B cell (primary cell): ENCODE results near the gene ADAMTS8. TPM values are rescaled to one million over a fixed set of nuclear protein-coding genes. Genes with fewer than 3 reads are reported as not detected.

Experiments
- ATAC-seq: fragments of 200-7000 bp; cut with Tn5 transposase; one replicate; pipeline ENCODE4 v1.10.0; 2021; ENCODE audit warnings: low read depth, mild to moderate bottlenecking, moderate number of reproducible peaks, moderate library complexity
- CTCF ChIA-PET: fragments of 350-600 bp; sonication (Branson Sonifier 250); formaldehyde crosslinking; loops from one replicate; lab custom pipeline; 2021; ENCODE audit warnings: antibody characterized with exemption, inconsistent platforms; lab: Charles Lee
- POLR2A ChIA-PET: fragments of 350-600 bp; sonication (Branson Sonifier 250); formaldehyde crosslinking; loops from one replicate; lab custom pipeline; 2021; ENCODE audit warnings: antibody characterized with exemption; lab: Charles Lee
- DNase-seq: peaks from one replicate; pipeline ENCODE4 v3.0.0; 2013
- H2AFZ ChIP-seq: 2 replicates; pipeline ENCODE4 v1.6.1; 2012; ENCODE audit warnings: mild to moderate bottlenecking, low read depth, low read length; ENCODE audit not compliant: insufficient read depth, poor library complexity, severe bottlenecking
- H3K27ac ChIP-seq, 2 donors: 1 replicate in 1 of 2; 2 replicates in 1 of 2; pipeline ENCODE4 v1.5.1; 2012 to 2013; ENCODE audit warnings: low read length in 2 of 2, mild to moderate bottlenecking in 2 of 2, moderate library complexity in 1 of 2
- H3K27me3 ChIP-seq, 4 experiments: fragments of 200-600 bp in 1 of 4; sonication (generic) in 1 of 4; replicated peaks in 1 of 4; 1 replicate in 2 of 4; 2 replicates in 2 of 4; pipeline versions ENCODE4 v1.6.1 to v1.7.0; 2013 to 2016; ENCODE audit warnings: low read length in 3 of 4, mild to moderate bottlenecking in 2 of 4, mixed read lengths in 1 of 4, moderate library complexity in 1 of 4; ENCODE audit not compliant: insufficient read depth in 4 of 4, control insufficient read depth in 3 of 4; ENCODE audit errors: control extremely low read depth in 1 of 4
- H3K36me3 ChIP-seq, 2 experiments: replicated peaks in 1 of 2; 1 replicate in 1 of 2; 2 replicates in 1 of 2; pipeline versions ENCODE4 v1.6.1 to v1.7.1; 2013; ENCODE audit warnings: low read length in 1 of 2; ENCODE audit not compliant: insufficient read depth in 2 of 2, control insufficient read depth in 1 of 2; ENCODE audit errors: control extremely low read depth in 1 of 2, extremely low read depth in 1 of 2
- H3K4me1 ChIP-seq, 2 donors: fragments of 200-600 bp in 1 of 2; sonication (generic) in 1 of 2; 1 replicate in 1 of 2; 2 replicates in 1 of 2; pipeline versions ENCODE4 v1.5.1 to v1.6.1; 2013 to 2017; ENCODE audit warnings: low read length in 2 of 2; ENCODE audit not compliant: control insufficient read depth in 2 of 2, insufficient read depth in 2 of 2
- H3K4me2 ChIP-seq: replicated peaks from 2 replicates; pipeline ENCODE3; 2012; ENCODE audit warnings: mild to moderate bottlenecking, low read depth, low read length; ENCODE audit not compliant: poor library complexity, severe bottlenecking
- H3K4me3 ChIP-seq, 5 experiments: fragments of 200-600 bp in 1 of 5; sonication (generic) in 1 of 5; 1 replicate in 3 of 5; 2 replicates in 2 of 5; pipeline versions ENCODE4 v1.5.1 to v1.7.0; 2011 to 2016; ENCODE audit warnings: low read length in 4 of 5, mild to moderate bottlenecking in 4 of 5, low read depth in 2 of 5, control low read depth in 1 of 5, moderate library complexity in 1 of 5; ENCODE audit not compliant: insufficient read depth in 1 of 5; ENCODE audit errors: control extremely low read depth in 1 of 5, extremely low read depth in 1 of 5
- H3K79me2 ChIP-seq: fragments of 200-600 bp; sonication (generic); one replicate; pipeline ENCODE4 v1.6.0; 2016; ENCODE audit warnings: low read length; ENCODE audit not compliant: control insufficient read depth, insufficient read depth
- H3K9ac ChIP-seq: fragments of 200-600 bp; sonication (generic); 2 replicates; pipeline ENCODE4 v1.6.1; 2017; ENCODE audit warnings: mild to moderate bottlenecking, low read length, moderate library complexity
- H3K9me3 ChIP-seq, 3 donors: one replicate each; pipeline versions ENCODE4 v1.6.1 to v1.7.1; 2013; ENCODE audit warnings: low read length in 2 of 3; ENCODE audit not compliant: control insufficient read depth in 2 of 3, insufficient read depth in 1 of 3; ENCODE audit errors: control extremely low read depth in 1 of 3
- H4K20me1 ChIP-seq: 2 replicates; pipeline ENCODE4 v1.6.0; 2012; ENCODE audit warnings: mild to moderate bottlenecking, low read length; ENCODE audit not compliant: insufficient read depth, control insufficient read depth, poor library complexity, severe bottlenecking
- H3K27ac Mint-ChIP-seq: one replicate; pipeline ENCODE4 v1.8.0; 2021; ENCODE audit warnings: mixed read lengths
- H3K27me3 Mint-ChIP-seq: one replicate; pipeline ENCODE4 v1.8.0; 2021; ENCODE audit warnings: mixed read lengths
- H3K4me1 Mint-ChIP-seq: one replicate; pipeline ENCODE4 v1.8.0; 2021; ENCODE audit warnings: mixed read lengths
- H3K4me3 Mint-ChIP-seq: one replicate; pipeline ENCODE4 v1.8.0; 2021; ENCODE audit warnings: mixed read lengths
- H3K9me3 Mint-ChIP-seq: one replicate; pipeline ENCODE4 v1.8.0; 2022; ENCODE audit warnings: mixed read lengths; ENCODE audit not compliant: insufficient read depth
- EZH2 ChIP-seq: IDR thresholded peaks from 2 replicates; pipeline ENCODE4 v1.6.1; 2012; ENCODE audit warnings: borderline replicate concordance, low read depth, mild to moderate bottlenecking, moderate library complexity, low read length; ENCODE audit not compliant: insufficient read depth, poor library complexity, severe bottlenecking
- WGBS: methylation state at CpG from one replicate; pipeline ENCODE4 v1.1.5; 2013; ENCODE audit warnings: missing lambda C conversion rate; ENCODE audit not compliant: insufficient coverage; 5-methylcytosine and 5-hydroxymethylcytosine counted together
- intact Hi-C: fragments of 100-400 bp; cut with micrococcal nuclease; formaldehyde crosslinking; loops from one replicate; pipeline ENCODE4 v1.10.0; 2022
- polyA plus RNA-seq: library from polyadenylated mRNA; depleted of rRNA; stranded (reverse); fragments of >200 nt; gene quantifications from 2 replicates; pipeline ENCODE4 v1.2.3, GENCODE V29; 2012
- total RNA-seq, 2 donors: library from RNA; stranded (reverse); fragments of 120-200 nt in 1 of 2; gene quantifications; 1 replicate in 1 of 2; 2 replicates in 1 of 2; pipeline versions ENCODE4 v1.2.3 to v1.2.4, GENCODE V29; 2013 to 2022
- TF ChIP-seq, protein P1 (sequence below): fragments of 200-600 bp; IDR thresholded peaks from one replicate; pipeline ENCODE4 v1.8.0; 2022; ENCODE audit warnings: antibody characterized with exemption, mild to moderate bottlenecking

ADAMTS8 gene
- total and polyA plus RNA-seq, 2 donors (not counting 1 experiment from before 2014, with no cell fraction given), result not detected

GRCh38 chr11:130413405-130414106, 14.9 kb downstream of the ADAMTS8 start:
- Mint-ChIP-seq H3K27me3 (peaks cover 28% of the 10 kb centered on the region), H3K9me3 (no peaks in the 10 kb centered on the region), H3K27ac (no peak overlapping the region), H3K4me1 (no peaks in the 10 kb centered on the region), H3K4me3 (no peak overlapping the region)
- 86% methylated on average over 13 of the region's 16 CpGs for WGBS
- H3K9me3 ChIP-seq, result no peaks in the 10 kb centered on the region
- DNase-seq (no peak), ATAC-seq (no peak)
- H2AFZ ChIP-seq, result no peak overlapping the region
- intact Hi-C loops, result no loop called here
- TF ChIP-seq EZH2, result no peak
- TF ChIP-seq, protein P1, sequence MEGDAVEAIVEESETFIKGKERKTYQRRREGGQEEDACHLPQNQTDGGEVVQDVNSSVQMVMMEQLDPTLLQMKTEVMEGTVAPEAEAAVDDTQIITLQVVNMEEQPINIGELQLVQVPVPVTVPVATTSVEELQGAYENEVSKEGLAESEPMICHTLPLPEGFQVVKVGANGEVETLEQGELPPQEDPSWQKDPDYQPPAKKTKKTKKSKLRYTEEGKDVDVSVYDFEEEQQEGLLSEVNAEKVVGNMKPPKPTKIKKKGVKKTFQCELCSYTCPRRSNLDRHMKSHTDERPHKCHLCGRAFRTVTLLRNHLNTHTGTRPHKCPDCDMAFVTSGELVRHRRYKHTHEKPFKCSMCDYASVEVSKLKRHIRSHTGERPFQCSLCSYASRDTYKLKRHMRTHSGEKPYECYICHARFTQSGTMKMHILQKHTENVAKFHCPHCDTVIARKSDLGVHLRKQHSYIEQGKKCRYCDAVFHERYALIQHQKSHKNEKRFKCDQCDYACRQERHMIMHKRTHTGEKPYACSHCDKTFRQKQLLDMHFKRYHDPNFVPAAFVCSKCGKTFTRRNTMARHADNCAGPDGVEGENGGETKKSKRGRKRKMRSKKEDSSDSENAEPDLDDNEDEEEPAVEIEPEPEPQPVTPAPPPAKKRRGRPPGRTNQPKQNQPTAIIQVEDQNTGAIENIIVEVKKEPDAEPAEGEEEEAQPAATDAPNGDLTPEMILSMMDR, result no peak
- H4K20me1 ChIP-seq, result no peaks in the 10 kb centered on the region
- H3K4me1 ChIP-seq, result no peaks in the 10 kb centered on the region
- no peak overlapping the region for H3K4me3 ChIP-seq
- H3K79me2 ChIP-seq, result no peaks in the 10 kb centered on the region
- no peaks in the 10 kb centered on the region for H3K36me3 ChIP-seq
- H3K27ac ChIP-seq, result no peak overlapping the region
- POLR2A ChIA-PET, result no interaction called here
- H3K4me2 ChIP-seq, result no peak overlapping the region
- CTCF ChIA-PET, result no interaction called here
- H3K9ac ChIP-seq, result no peak overlapping the region
- H3K27me3 ChIP-seq, result peaks cover 0 to 20% (median 0%) of the 10 kb centered on the region in 4 experiments

DNA sequence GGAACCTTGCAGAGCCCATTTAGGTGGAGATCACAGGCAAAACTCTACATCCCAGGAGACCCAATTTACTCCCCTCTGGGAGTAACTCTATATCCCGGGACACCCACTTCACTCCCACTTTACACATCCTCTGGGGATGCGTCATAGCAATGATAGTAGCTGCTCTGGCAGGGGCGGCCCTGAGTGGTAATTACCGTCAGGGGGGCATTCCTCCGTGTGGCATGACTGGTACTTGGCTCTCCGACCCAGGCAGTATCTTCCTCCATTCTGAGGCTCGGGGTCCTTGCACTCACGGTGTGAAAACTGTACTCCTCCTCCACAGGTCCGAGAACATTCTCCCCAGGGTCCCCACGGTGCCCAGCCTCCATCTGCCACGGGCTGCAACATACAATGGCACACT, 17.2 kb downstream of the ADAMTS8 start:
- H3K4me2 ChIP-seq, result no peak overlapping the region
- intact Hi-C loops, result no loop called here

More for the DNA sequence above, 17.2 kb downstream of the ADAMTS8 start:
- Mint-ChIP-seq H3K4me3 (no peak overlapping the region), H3K4me1 (no peaks in the 10 kb centered on the region), H3K27ac (no peak overlapping the region), H3K27me3 (peaks cover 32% of the 10 kb centered on the region), H3K9me3 (no peaks in the 10 kb centered on the region)
- ATAC-seq (no peak), DNase-seq (no peak)
- WGBS, result 90% methylated on average over 9 of the region's 11 CpGs
- H3K4me1 ChIP-seq, result no peaks in the 10 kb centered on the region
- H3K9me3 ChIP-seq, result no peaks in the 10 kb centered on the region
- peaks cover 0 to 20% (median 0%) of the 10 kb centered on the region in 4 experiments for H3K27me3 ChIP-seq
- no peak overlapping the region for H3K9ac ChIP-seq
- H2AFZ ChIP-seq, result no peak overlapping the region
- H3K36me3 ChIP-seq, result no peaks in the 10 kb centered on the region
- no peaks in the 10 kb centered on the region for H3K79me2 ChIP-seq
- no peak overlapping the region for H3K4me3 ChIP-seq
- no peaks in the 10 kb centered on the region for H4K20me1 ChIP-seq
- CTCF ChIA-PET, result no interaction called here
- no peak overlapping the region for H3K27ac ChIP-seq
- TF ChIP-seq, protein P1, result no peak
- TF ChIP-seq EZH2, result no peak
- POLR2A ChIA-PET, result no interaction called here
